ENCODE results near the gene MT3. TPM values are rescaled to one million over a fixed set of nuclear protein-coding genes. Genes with fewer than 3 reads are reported as not detected.

MT3 gene
- total RNA-seq, 3 donors from 2014 or later (not counting 1 experiment from before 2014, with no cell fraction given), result not detected

GRCh38 chr16:56623637-56624036, 34.3 kb downstream of the MT3 start:
- Mint-ChIP-seq H3K36me3 (no peaks in the 10 kb centered on the region), H3K4me3 (no peak overlapping the region), H3K9me3 (no peaks in the 10 kb centered on the region), H3K4me1 (peaks cover 7 to 13% of the 10 kb centered on the region in 2 donors), H3K27ac (no peak overlapping the region), H3K27me3 (ENCODE audit: low read depth in 2 of 2) (peaks cover 38 to 54% of the 10 kb centered on the region in 2 donors)
- 100% methylated on average over 2 of the region's 2 CpGs for WGBS (ENCODE audit: insufficient coverage)
- Histone ChIP-seq H3K4me1 (ENCODE audit: control insufficient read depth, insufficient read depth, low read length) (peaks cover 17% of the 10 kb centered on the region), H3K4me3 (ENCODE audit: low read length) (no peak overlapping the region), H3K27me3 (ENCODE audit: control insufficient read depth, insufficient read depth, low read length) (peaks cover 15% of the 10 kb centered on the region), H3K9me3 (ENCODE audit: control insufficient read depth, insufficient read depth, low read length) (no peaks in the 10 kb centered on the region), H3K27ac (ENCODE audit: low read length) (no peak overlapping the region), H3K36me3 (ENCODE audit: control insufficient read depth, insufficient read depth, low read length) (no peaks in the 10 kb centered on the region)
- intact Hi-C loops (cut with micrococcal nuclease), result no loop called here
- no peak for DNase-seq
- no peak for TF ChIP-seq CTCF (IDR thresholded peaks at IDR 0.05)
- ATAC-seq, result no peak

DNA sequence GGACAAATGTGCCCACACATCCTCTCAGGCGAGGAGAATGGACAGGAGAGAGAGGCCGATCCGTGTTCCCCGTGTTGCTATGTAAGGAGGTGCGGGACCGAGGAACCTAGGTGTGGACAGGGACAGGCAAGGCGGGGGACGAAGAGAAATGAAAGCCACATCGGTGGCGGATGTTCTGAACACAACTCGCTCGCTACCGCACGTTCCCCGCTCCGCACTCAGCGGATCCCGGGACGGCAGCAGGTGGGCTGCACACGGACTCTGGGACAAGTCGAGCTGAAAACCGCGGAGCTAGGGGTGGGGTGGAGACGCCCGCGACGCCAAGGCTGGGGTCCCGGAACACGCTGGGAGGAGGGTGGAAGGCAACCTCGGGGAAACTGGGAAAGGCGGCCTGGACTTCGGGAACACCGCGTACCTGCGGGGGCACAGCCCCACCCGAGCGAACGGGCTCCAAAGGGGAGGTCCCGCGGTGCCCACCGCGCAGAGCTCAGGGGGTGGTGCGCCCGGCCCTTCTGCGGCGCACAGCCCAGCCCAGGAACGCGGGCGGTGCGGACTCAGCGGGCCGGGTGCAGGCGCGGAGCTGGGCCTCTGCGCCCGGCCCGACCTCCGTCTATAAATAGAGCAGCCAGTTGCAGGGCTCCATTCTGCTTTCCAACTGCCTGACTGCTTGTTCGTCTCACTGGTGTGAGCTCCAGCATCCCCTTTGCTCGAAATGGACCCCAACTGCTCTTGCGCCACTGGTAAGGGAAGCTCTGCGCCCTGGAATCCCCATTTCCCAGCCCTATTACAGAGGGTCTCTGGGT, 36.0 kb downstream of the MT3 start, which contains the start of gene MT1E:
Gene MT1E (plus strand): TSS at position 642 of the 803 bp plus-strand sequence. CDS start 71 bp downstream, at position 713.
- DNase-seq (peak in 1 of 2 donors; percentile 80), ATAC-seq (peak; percentile 61 to 88 (median 75))
- Histone ChIP-seq H3K36me3 (ENCODE audit: control insufficient read depth, insufficient read depth, low read length) (no peaks in the 10 kb centered on the region), H3K4me3 (ENCODE audit: low read length) (peak within 1 kb of the TSS; percentile 45), H3K27me3 (ENCODE audit: control insufficient read depth, insufficient read depth, low read length) (peaks cover 14% of the 10 kb centered on the region), H3K4me1 (ENCODE audit: control insufficient read depth, insufficient read depth, low read length) (peaks cover 17% of the 10 kb centered on the region), H3K27ac (ENCODE audit: low read length) (no peak within 1 kb of the TSS), H3K9me3 (ENCODE audit: control insufficient read depth, insufficient read depth, low read length) (no peaks in the 10 kb centered on the region)
- Mint-ChIP-seq H3K27me3 (ENCODE audit: low read depth in 2 of 2) (peaks cover 36 to 52% of the 10 kb centered on the region in 2 donors), H3K4me1 (peaks cover 7 to 13% of the 10 kb centered on the region in 2 donors), H3K4me3 (peak within 1 kb of the TSS; percentile 84), H3K9me3 (no peaks in the 10 kb centered on the region), H3K36me3 (no peaks in the 10 kb centered on the region), H3K27ac (peak within 1 kb of the TSS in 1 of 2 donors; percentile 38)
- intact Hi-C loops (cut with micrococcal nuclease), result no loop called here
- 3% methylated on average over 62 of the region's 62 CpGs for WGBS (ENCODE audit: insufficient coverage)
- TF ChIP-seq CTCF (IDR thresholded peaks at IDR 0.05), result no peak

GRCh38 chr16:56625943-56626654, 36.8 kb downstream of the MT3 start:
- intact Hi-C loops (cut with micrococcal nuclease), result no loop called here
- Mint-ChIP-seq H3K4me1 (peaks cover 7 to 13% of the 10 kb centered on the region in 2 donors), H3K36me3 (no peaks in the 10 kb centered on the region), H3K9me3 (no peaks in the 10 kb centered on the region), H3K27ac (no peak overlapping the region), H3K4me3 (peak overlapping the region; percentile 60), H3K27me3 (ENCODE audit: low read depth in 2 of 2) (peaks cover 41 to 54% of the 10 kb centered on the region in 2 donors)
- peaks cover 17% of the 10 kb centered on the region for H3K4me1 ChIP-seq (ENCODE audit: control insufficient read depth, insufficient read depth, low read length)
- H3K36me3 ChIP-seq (ENCODE audit: control insufficient read depth, insufficient read depth, low read length), result no peaks in the 10 kb centered on the region
- no peak overlapping the region for H3K27ac ChIP-seq (ENCODE audit: low read length)
- no peak for TF ChIP-seq CTCF (IDR thresholded peaks at IDR 0.05)
- WGBS (ENCODE audit: insufficient coverage), result 20% methylated on average over 16 of the region's 16 CpGs
- H3K27me3 ChIP-seq (ENCODE audit: control insufficient read depth, insufficient read depth, low read length), result peaks cover 16% of the 10 kb centered on the region
- DNase-seq, result no peak
- peak overlapping the region; percentile 14 for H3K4me3 ChIP-seq (ENCODE audit: low read length)
- H3K9me3 ChIP-seq (ENCODE audit: control insufficient read depth, insufficient read depth, low read length), result no peaks in the 10 kb centered on the region
- ATAC-seq, result peak in 2 of 3 donors; percentile 1 to 6
